GM12873 (cell line): ENCODE results near the gene ZCCHC14.

ENCODE experiments used
- TF ChIP-seq, protein P1 (sequence below): IDR thresholded peaks from 2 replicates; pipeline ENCODE4 v1.5.1; 2012; ENCODE audit warnings: low read depth, mild to moderate bottlenecking, moderate library complexity, low read length, control low read depth; ENCODE audit not compliant: insufficient read depth; ENCODE audit errors: missing control alignments

ZCCHC14 gene

GRCh38 chr16:87384162-87384874 lies 108.5 kb downstream of the ZCCHC14 start:
- TF ChIP-seq, protein P1, sequence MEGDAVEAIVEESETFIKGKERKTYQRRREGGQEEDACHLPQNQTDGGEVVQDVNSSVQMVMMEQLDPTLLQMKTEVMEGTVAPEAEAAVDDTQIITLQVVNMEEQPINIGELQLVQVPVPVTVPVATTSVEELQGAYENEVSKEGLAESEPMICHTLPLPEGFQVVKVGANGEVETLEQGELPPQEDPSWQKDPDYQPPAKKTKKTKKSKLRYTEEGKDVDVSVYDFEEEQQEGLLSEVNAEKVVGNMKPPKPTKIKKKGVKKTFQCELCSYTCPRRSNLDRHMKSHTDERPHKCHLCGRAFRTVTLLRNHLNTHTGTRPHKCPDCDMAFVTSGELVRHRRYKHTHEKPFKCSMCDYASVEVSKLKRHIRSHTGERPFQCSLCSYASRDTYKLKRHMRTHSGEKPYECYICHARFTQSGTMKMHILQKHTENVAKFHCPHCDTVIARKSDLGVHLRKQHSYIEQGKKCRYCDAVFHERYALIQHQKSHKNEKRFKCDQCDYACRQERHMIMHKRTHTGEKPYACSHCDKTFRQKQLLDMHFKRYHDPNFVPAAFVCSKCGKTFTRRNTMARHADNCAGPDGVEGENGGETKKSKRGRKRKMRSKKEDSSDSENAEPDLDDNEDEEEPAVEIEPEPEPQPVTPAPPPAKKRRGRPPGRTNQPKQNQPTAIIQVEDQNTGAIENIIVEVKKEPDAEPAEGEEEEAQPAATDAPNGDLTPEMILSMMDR = no peak

- TF ChIP-seq, protein P1 = no peak
These were observed 109.2 kb downstream of the ZCCHC14 start, which contains the start of gene FBXO31 for GRCh38 chr16:87383505-87384161. FBXO31 (minus strand) TSS chr16:87383776; CDS start chr16:87383744, 32 bp downstream.

DNA sequence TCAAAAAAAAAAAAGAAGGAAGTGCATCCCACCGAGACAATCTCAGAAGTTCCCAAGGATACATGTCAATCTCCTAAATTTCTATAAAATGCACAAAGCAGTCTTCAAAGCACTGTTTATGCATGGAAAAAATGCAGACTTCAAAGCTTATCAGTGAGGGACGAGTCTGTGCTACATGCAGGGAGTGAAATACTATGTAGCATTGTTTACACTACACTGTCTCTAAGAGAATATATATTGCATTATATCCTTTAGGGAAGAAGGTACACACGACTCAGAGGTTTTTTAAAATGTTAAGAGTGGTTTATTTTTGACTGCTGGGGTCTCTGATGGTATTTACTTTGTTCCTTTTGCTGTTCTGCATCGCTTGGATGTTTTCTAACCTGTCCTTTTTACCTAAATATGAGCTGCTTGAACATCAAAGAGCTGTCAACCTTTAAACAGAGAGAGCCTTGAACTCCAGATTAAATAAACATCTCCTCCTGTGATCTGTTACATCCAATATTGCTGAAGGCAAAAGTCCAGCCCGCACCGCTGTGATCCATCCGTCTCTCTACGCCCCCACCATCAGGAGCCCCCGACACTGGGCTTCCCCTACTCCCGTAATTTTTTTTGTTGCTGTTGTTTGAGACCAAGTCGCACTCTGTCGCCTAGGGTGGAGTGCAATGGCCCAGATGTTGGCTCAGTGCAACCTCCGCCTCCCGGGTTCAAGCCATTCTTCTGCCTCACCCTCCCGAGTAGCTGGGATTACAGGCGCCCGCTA lies 110.6 kb downstream of the ZCCHC14 start:
- TF ChIP-seq, protein P1 = no peak

DNA sequence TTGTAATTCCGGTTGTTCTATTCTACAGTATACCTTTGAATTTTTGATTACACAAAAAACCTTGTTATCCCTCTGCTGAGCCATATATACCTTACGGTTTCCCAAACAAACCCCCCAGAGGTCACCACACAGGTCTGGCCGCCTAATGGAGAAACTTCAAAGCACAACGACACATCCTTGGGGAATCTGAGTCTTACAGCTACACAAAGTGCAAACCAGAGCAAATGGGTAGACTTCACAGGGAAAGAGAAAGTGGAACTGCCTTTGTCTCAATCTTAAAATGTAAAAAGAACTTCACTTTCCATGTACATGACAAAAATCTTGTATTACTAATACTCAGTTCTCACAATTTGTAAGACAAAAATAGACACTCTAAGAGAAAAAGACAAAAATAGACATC lies 111.9 kb downstream of the ZCCHC14 start:
- TF ChIP-seq, protein P1 = no peak

- TF ChIP-seq, protein P1 = no peak
These were observed 112.4 kb downstream of the ZCCHC14 start for GRCh38 chr16:87380403-87380802.

DNA sequence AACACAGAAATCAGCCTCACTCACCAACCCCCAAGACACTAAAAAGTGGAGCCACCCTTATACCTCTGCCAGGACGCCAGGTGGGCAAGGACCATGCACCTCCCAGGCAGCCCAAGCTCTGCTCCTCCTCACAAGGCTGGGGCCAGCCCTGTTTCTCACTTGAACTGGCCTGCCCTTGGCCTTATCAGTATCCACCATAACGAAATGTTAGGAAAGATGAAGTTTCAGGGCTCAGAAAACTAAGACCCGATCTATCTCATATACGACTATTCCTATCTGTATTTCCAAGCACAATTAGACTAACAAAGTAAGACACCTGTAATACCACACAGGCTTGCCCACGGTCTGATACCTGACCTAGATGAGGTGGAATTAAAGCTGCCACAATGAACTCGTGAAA lies 116.2 kb downstream of the ZCCHC14 start:
- TF ChIP-seq, protein P1 = no peak
